ENCODE results near the gene MRPL49.

The MRPL49 gene

GRCh38 chr11:65121865-65122696 is at the start of gene MRPL49, which contains the start of gene FAU:
MRPL49 (plus strand) TSS chr11:65122321; CDS start chr11:65122347, 26 bp downstream.
FAU (minus strand) TSS chr11:65122134; CDS start chr11:65121813, 321 bp downstream.
- DNase-seq = peak; percentile 85

GRCh38 chr11:65072631-65072966 is 49.5 kb upstream of the MRPL49 start:
- DNase-seq = no peak

GRCh38 chr11:65077451-65077850 is 44.7 kb upstream of the MRPL49 start:
- DNase-seq = no peak

GRCh38 chr11:65078151-65078550 is 44.0 kb upstream of the MRPL49 start:
- no peak for DNase-seq

GRCh38 chr11:65078786-65079342 is 43.3 kb upstream of the MRPL49 start:
- no peak for DNase-seq

GRCh38 chr11:65083134-65083833 is 38.8 kb upstream of the MRPL49 start:
- DNase-seq = no peak

- peak; percentile 77 for DNase-seq
These were observed 38.1 kb upstream of the MRPL49 start, which contains the start of the genes CDCA5 and ZFPL1 for GRCh38 chr11:65083834-65084597. CDCA5 (minus strand) TSS chr11:65084040; CDS start chr11:65083978, 62 bp downstream. ZFPL1 (plus strand) TSS chr11:65084222; CDS start chr11:65084699, 477 bp downstream.

GRCh38 chr11:65084598-65085375 is 37.3 kb upstream of the MRPL49 start:
- DNase-seq = no peak

GRCh38 chr11:65085446-65085845 is 36.7 kb upstream of the MRPL49 start:
- no peak for DNase-seq

GRCh38 chr11:65086809-65087208 is 35.3 kb upstream of the MRPL49 start:
- DNase-seq = no peak

- DNase-seq = no peak
These were observed 34.9 kb upstream of the MRPL49 start for GRCh38 chr11:65087216-65087615.

- DNase-seq = no peak
These were observed 34.3 kb upstream of the MRPL49 start for GRCh38 chr11:65087827-65088226.

GRCh38 chr11:65089621-65090020 is 32.5 kb upstream of the MRPL49 start:
- no peak for DNase-seq

- no peak for DNase-seq
These were observed 31.5 kb upstream of the MRPL49 start for GRCh38 chr11:65090628-65091027.

- DNase-seq = no peak
These were observed 26.7 kb upstream of the MRPL49 start for GRCh38 chr11:65095427-65095826.

- DNase-seq = peak; percentile 67
These were observed 25.9 kb upstream of the MRPL49 start, which contains the start of gene VPS51 for GRCh38 chr11:65095974-65096806. VPS51 (plus strand) TSS chr11:65096214; CDS start chr11:65096251, 37 bp downstream.

GRCh38 chr11:65096926-65097325 is 25.2 kb upstream of the MRPL49 start:
- DNase-seq = no peak

- DNase-seq = no peak
These were observed 21.3 kb upstream of the MRPL49 start for GRCh38 chr11:65100674-65101350.

- no peak for DNase-seq
These were observed 19.7 kb upstream of the MRPL49 start for GRCh38 chr11:65102142-65103095.
